Astrocyte of the cerebellum (primary cell): ENCODE measurements around the gene SLC16A13.

ENCODE experiments used
- DNase-seq: peaks from one replicate; pipeline ENCODE4 v3.0.0-alpha.2; 2011; ENCODE audit warnings: low read depth
- H3K4me3 ChIP-seq: 2 replicates; pipeline ENCODE4 v1.5.1; 2011; ENCODE audit warnings: mild to moderate bottlenecking, low read depth, low read length, moderate library complexity
- CTCF ChIP-seq: IDR thresholded peaks from 2 replicates; pipeline ENCODE4 v1.5.1; 2012; ENCODE audit warnings: low read length, low read depth, moderate library complexity, mild to moderate bottlenecking; ENCODE audit errors: missing control alignments
- in situ Hi-C: cut with HindIII; loops from 2 replicates; pipeline ENCODE4 v1.10.0; 2017; ENCODE audit warnings: low sequenced_read_pairs

The SLC16A13 gene

GRCh38 chr17:7077911-7078546, 42.2 kb downstream of the SLC16A13 start:
- no peak overlapping the region for H3K4me3 ChIP-seq
- in situ Hi-C loops, result no loop called here
- no peak for TF ChIP-seq CTCF
- DNase-seq, result no peak

- no peak overlapping the region for H3K4me3 ChIP-seq
- DNase-seq, result no peak
- TF ChIP-seq CTCF, result no peak
- in situ Hi-C loops, result no loop called here
Observed at GRCh38 chr17:7078711-7079110, 42.9 kb downstream of the SLC16A13 start.

GRCh38 chr17:7079581-7080455, 44.0 kb downstream of the SLC16A13 start, which contains the start of gene CLEC10A:
CLEC10A (minus strand) TSS chr17:7080251; CDS start chr17:7078812, 1,439 bp downstream.
- no peak for DNase-seq
- no peak within 1 kb of the TSS for H3K4me3 ChIP-seq
- in situ Hi-C loops, result no loop called here
- no peak for TF ChIP-seq CTCF

DNA sequence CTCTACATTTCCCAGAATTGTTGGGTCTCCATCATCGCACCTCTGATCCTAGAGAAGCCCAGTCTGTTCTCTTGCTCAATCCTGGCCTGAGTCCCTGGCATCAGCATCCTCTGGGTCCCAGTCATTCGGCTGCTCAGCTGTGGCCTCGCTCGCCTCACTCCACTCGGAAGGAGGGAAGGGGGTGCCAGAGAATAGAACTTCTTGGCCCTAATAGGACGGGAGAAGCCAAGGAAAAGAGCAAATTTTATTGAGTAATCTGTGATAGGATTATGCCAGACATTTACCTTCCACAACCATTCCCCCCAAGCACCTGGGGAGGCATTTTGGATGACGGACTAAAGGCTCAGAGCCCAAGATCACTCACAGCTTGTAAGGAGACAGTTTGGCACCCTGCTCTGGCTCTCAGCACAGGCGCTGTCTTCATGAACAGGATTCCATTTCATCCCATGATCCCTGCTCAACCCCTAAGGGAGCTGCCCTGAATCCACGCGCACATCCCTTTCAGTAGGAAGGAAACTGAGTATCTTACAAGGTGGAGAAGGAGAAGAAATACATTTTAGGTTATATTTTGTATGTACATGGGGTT, 44.7 kb downstream of the SLC16A13 start:
- in situ Hi-C loops, result no loop called here
- DNase-seq, result no peak
- TF ChIP-seq CTCF, result no peak
- no peak overlapping the region for H3K4me3 ChIP-seq

DNA sequence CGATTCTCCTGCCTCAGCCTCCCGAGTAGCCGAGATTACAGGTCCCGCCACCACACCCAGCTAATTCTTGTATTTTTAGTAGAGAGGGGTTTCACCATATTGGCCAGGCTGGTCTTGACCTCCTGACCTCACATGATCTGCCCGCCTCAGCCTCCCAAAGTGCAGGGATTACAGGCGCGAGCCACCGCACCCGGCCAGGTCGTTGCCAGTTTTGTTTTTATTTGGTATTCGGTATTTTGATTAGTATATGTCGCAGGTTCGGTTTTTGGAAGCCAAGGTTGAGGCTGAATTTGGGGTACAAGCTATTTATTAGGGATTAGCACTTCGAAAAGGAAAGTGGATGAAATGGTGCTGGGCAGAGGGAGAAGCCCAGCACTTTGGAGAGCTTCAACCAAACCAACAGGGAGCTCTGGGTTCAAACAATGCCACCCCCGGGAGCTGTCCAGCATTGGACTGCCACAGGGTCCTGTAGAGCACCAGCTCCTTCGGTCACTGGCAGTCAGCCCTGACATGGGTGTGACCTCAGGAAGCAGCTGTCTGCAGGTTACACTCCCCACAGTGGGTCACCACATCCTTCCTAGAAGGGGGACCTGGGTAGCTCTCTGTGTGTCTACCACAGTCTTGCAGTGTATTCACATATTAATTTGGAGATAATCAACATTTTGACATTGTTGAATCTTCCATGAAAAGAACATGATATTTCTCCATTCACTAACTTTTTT, 45.7 kb downstream of the SLC16A13 start:
- no peak overlapping the region for H3K4me3 ChIP-seq
- no peak for DNase-seq
- no peak for TF ChIP-seq CTCF
- in situ Hi-C loops, result no loop called here

DNA sequence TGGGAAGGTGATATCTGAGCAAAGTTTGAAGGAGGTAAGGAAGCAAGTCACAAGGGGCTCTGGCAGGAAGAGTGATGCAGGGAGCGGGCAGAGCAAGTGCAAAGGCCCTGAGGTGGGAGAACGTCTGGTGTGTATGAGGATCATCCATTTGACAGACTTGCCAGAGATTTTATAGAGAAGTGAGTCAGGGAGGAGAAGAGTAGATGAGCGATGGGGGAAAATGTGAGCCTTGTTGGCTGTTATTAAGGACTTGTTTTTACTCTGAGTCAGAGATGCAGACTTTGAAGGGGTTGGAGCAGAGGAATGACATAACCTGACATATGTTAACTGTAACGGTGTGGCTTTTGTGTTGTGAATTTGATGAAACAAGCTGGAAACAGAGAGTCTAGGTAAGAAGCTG, 47.8 kb downstream of the SLC16A13 start:
- no peak overlapping the region for H3K4me3 ChIP-seq
- in situ Hi-C loops, result no loop called here
- DNase-seq, result no peak
- TF ChIP-seq CTCF, result no peak
